Adrenal gland (tissue), 12 donors: ENCODE data around the gene PDGFD. TPM values are rescaled to one million over a fixed set of nuclear protein-coding genes. Genes with fewer than 3 reads are reported as not detected.

Experiments
- DNase-seq, 7 donors: peaks; one replicate each; pipeline ENCODE4 v3.0.0-alpha.2; 2019 to 2020
- H3K27ac ChIP-seq, 5 donors: fragments of 200-600 bp; sonication (generic) in 4 of 5; 1 replicate in 3 of 5; 2 replicates in 2 of 5; pipeline versions ENCODE4 v1.5.1 to v1.8.0; 2016 to 2020; ENCODE audit warnings: mild to moderate bottlenecking in 1 of 5
- H3K27me3 ChIP-seq: fragments of 200-600 bp; 2 replicates; pipeline ENCODE4 v1.8.0; 2021
- H3K36me3 ChIP-seq, 2 donors: fragments of 200-600 bp; replicated peaks in 1 of 2; 1 replicate in 1 of 2; 2 replicates in 1 of 2; pipeline versions ENCODE4 v1.5.1 to v1.8.0; 2018 to 2022
- H3K4me1 ChIP-seq, 2 donors: fragments of 200-600 bp; replicated peaks in 1 of 2; 1 replicate in 1 of 2; 2 replicates in 1 of 2; pipeline versions ENCODE4 v1.5.1 to v1.8.0; 2018 to 2021
- H3K4me3 ChIP-seq, 4 donors: fragments of 200-600 bp; sonication (generic) in 3 of 4; one replicate each; pipeline ENCODE4 v1.5.1; 2016 to 2018
- H3K9me3 ChIP-seq, 3 donors: fragments of 200-600 bp; sonication (generic) in 1 of 3; replicated peaks in 1 of 3; 1 replicate in 2 of 3; 2 replicates in 1 of 3; pipeline versions ENCODE4 v1.5.1 to v1.8.0; 2016 to 2021
- CTCF ChIP-seq, 6 experiments: fragments of 450-650 bp in 4 of 6; fragments of 200-600 bp in 2 of 6; sonication (generic) in 1 of 6; IDR thresholded peaks; 1 replicate in 5 of 6; 2 replicates in 1 of 6; pipeline versions ENCODE4 v1.5.1 to v1.8.0; 2016 to 2021; ENCODE audit warnings: antibody characterized with exemption in 6 of 6, mild to moderate bottlenecking in 2 of 6, moderate library complexity in 1 of 6
- POLR2A ChIP-seq, 2 donors: fragments of 450-650 bp; IDR thresholded peaks; one replicate each; pipeline ENCODE4 v1.6.1; 2017; ENCODE audit warnings: antibody characterized with exemption in 2 of 2, mild to moderate bottlenecking in 2 of 2, moderate library complexity in 1 of 2
- WGBS, 4 donors: extraction: QIAGEN DNeasy Blood & Tissue Kit in 2 of 4; methylation state at CpG; one replicate each; pipeline versions ENCODE4 v1.1.5 to v1.1.7; 2013 to 2017; 5-methylcytosine and 5-hydroxymethylcytosine counted together
- intact Hi-C, 2 donors: fragments of 100-400 bp; cut with DNase I; formaldehyde crosslinking; loops; one replicate each; pipeline versions ENCODE4 v1.14.1 to v1.15.0; 2022 to 2023
- polyA plus RNA-seq, 3 donors: library from polyadenylated mRNA; stranded (reverse); fragments of 200-250 nt in 2 of 3; fragments of 350-450 nt in 1 of 3; fragmentation: Illumina TruSeq in 1 of 3; extraction: RNeasy Lipid Tissue Mini Kit (QIAGEN cat#74804) in 1 of 3; gene quantifications; one replicate each; pipeline ENCODE4 v1.2.3, GENCODE V29; 2013 to 2014
- total RNA-seq, 9 donors: library from RNA; depleted of rRNA in 4 of 9; stranded (reverse); fragments of >200 nt in 4 of 9; fragments of 120-200 nt in 1 of 9; fragmentation: NEBNext Ultra II Directional in 1 of 9; extraction: Animal tissue kit (Norgen Biotek cat#: 25700) in 1 of 9; gene quantifications; one replicate each; pipeline versions ENCODE4 v1.1.0 to v1.2.4, GENCODE V29; 2013 to 2023
- donor health status: healthy with polysubstance abuse.
- donor health status: Bipolar disorder and iron deficiency.
- donor health status: DM: yes; HTN: yes; CAD: no.
- donor health status: DM: no; HTN: no; CAD: no.
- donor health status: DM: no; HTN: no; CAD: no.
- donor health status: DM: yes; HTN: yes; CAD: no.

The PDGFD gene
- total and polyA plus RNA-seq, 12 donors: 42.7 to 297 (median 199) TPM

- intact Hi-C loops: no loop called here
- no peak for DNase-seq
Measured at GRCh38 chr11:103963648-103964047, 200.3 kb downstream of the PDGFD start.

GRCh38 chr11:103961010-103961409 lies 202.9 kb downstream of the PDGFD start:
- Histone ChIP-seq H3K4me3 (no peak overlapping the region), H3K36me3 (no peaks in the 10 kb centered on the region), H3K27me3 (no peaks in the 10 kb centered on the region), H3K27ac (no peak overlapping the region), H3K4me1 (no peaks in the 10 kb centered on the region), H3K9me3 (no peaks in the 10 kb centered on the region)
- no peak for DNase-seq
- intact Hi-C loops: no loop called here
- TF ChIP-seq CTCF (IDR thresholded peaks at IDR 0.05) (no peak), POLR2A (IDR thresholded peaks at IDR 0.05) (no peak)

More at GRCh38 chr11:103963648-103964047, 200.3 kb downstream of the PDGFD start:
- H3K36me3 ChIP-seq: no peaks in the 10 kb centered on the region
- no peak overlapping the region for H3K4me3 ChIP-seq
- no peaks in the 10 kb centered on the region for H3K27me3 ChIP-seq
- WGBS, 4 donors: 63 to 74% (median 68%) methylated on average over 2 of the region's 2 CpGs
- no peak overlapping the region for H3K27ac ChIP-seq
- H3K9me3 ChIP-seq: no peaks in the 10 kb centered on the region
- no peaks in the 10 kb centered on the region for H3K4me1 ChIP-seq
- TF ChIP-seq POLR2A (IDR thresholded peaks at IDR 0.05): no peak
- TF ChIP-seq CTCF (IDR thresholded peaks at IDR 0.05): no peak

- 84 to 90% (median 89%) methylated on average over 2 of the region's 2 CpGs for WGBS, 4 donors
Measured at GRCh38 chr11:103960108-103960507, 203.8 kb downstream of the PDGFD start.

GRCh38 chr11:103959279-103959942 lies 204.5 kb downstream of the PDGFD start:
- DNase-seq: no peak
- H3K4me3 ChIP-seq: no peak overlapping the region
- H3K27me3 ChIP-seq: no peaks in the 10 kb centered on the region
- no peak overlapping the region for H3K27ac ChIP-seq
- no peaks in the 10 kb centered on the region for H3K9me3 ChIP-seq
- TF ChIP-seq CTCF (IDR thresholded peaks at IDR 0.05) (no peak), POLR2A (IDR thresholded peaks at IDR 0.05) (no peak)
- intact Hi-C loops: no loop called here
- no peaks in the 10 kb centered on the region for H3K36me3 ChIP-seq
- 80 to 89% (median 87%) methylated on average over 3 of the region's 3 CpGs for WGBS, 4 donors
- H3K4me1 ChIP-seq: peaks cover 0 to 2% of the 10 kb centered on the region in 2 donors

More at GRCh38 chr11:103960108-103960507, 203.8 kb downstream of the PDGFD start:
- intact Hi-C loops: no loop called here
- no peak for DNase-seq
- TF ChIP-seq CTCF (IDR thresholded peaks at IDR 0.05) (no peak), POLR2A (IDR thresholded peaks at IDR 0.05) (no peak)
- no peaks in the 10 kb centered on the region for H3K9me3 ChIP-seq
- no peaks in the 10 kb centered on the region for H3K27me3 ChIP-seq
- no peak overlapping the region for H3K27ac ChIP-seq
- no peak overlapping the region for H3K4me3 ChIP-seq
- H3K36me3 ChIP-seq: no peaks in the 10 kb centered on the region
- H3K4me1 ChIP-seq: no peaks in the 10 kb centered on the region
